ENCODE results near the gene C16orf74.

Gene C16orf74

GRCh38 chr16:85746460-85747215, 4.3 kb downstream of the C16orf74 start:
- no peak for DNase-seq

GRCh38 chr16:85738923-85739715, 11.8 kb downstream of the C16orf74 start:
- DNase-seq = no peak

- DNase-seq = peak; percentile 50 to 52
Measured at GRCh38 chr16:85736921-85737320, 14.0 kb downstream of the C16orf74 start.

GRCh38 chr16:85735946-85736345, 14.9 kb downstream of the C16orf74 start:
- no peak for DNase-seq

- DNase-seq = peak; percentile 39 to 51
Measured at GRCh38 chr16:85735225-85735635, 15.7 kb downstream of the C16orf74 start.

- no peak for DNase-seq
Measured at GRCh38 chr16:85734311-85735017, 16.4 kb downstream of the C16orf74 start.

- peak; percentile 45 to 56 for DNase-seq
Measured at GRCh38 chr16:85733839-85734170, 17.1 kb downstream of the C16orf74 start.

GRCh38 chr16:85733155-85733838, 17.6 kb downstream of the C16orf74 start:
- DNase-seq = peak; percentile 63 to 80

- DNase-seq = no peak
Measured at GRCh38 chr16:85731179-85731578, 19.7 kb downstream of the C16orf74 start.

- DNase-seq = peak; percentile 70 to 74
Measured at GRCh38 chr16:85730186-85730465, 20.8 kb downstream of the C16orf74 start.

GRCh38 chr16:85729452-85730185, 21.3 kb downstream of the C16orf74 start:
- no peak for DNase-seq

GRCh38 chr16:85728879-85729278, 22.0 kb downstream of the C16orf74 start:
- DNase-seq = no peak

- no peak for DNase-seq
Measured at GRCh38 chr16:85724936-85725335, 26.0 kb downstream of the C16orf74 start.

GRCh38 chr16:85724126-85724879, 26.6 kb downstream of the C16orf74 start:
- DNase-seq = no peak

- DNase-seq = no peak
Measured at GRCh38 chr16:85722128-85722893, 28.6 kb downstream of the C16orf74 start.

GRCh38 chr16:85720302-85720637, 30.6 kb downstream of the C16orf74 start:
- DNase-seq = no peak

- DNase-seq = no peak
Measured at GRCh38 chr16:85719605-85720301, 31.1 kb downstream of the C16orf74 start.

- DNase-seq = peak in 1 of 2 donors; percentile 24
Measured at GRCh38 chr16:85718682-85719081, 32.2 kb downstream of the C16orf74 start.

- DNase-seq = no peak
Measured at GRCh38 chr16:85718153-85718477, 32.8 kb downstream of the C16orf74 start.

GRCh38 chr16:85717393-85718152, 33.3 kb downstream of the C16orf74 start:
- DNase-seq = peak; percentile 76 to 82

Measured in inflammatory macrophage (primary cell).